ENCODE results near the gene PDCD4. TPM values are rescaled to one million over a fixed set of nuclear protein-coding genes. Genes with fewer than 3 reads are reported as not detected.

PDCD4 gene
- polyA plus RNA-seq, 1 of the 3 experiments (the other 2 are of a cell fraction): 23.3 TPM

- TF ChIP-seq MAX (IDR thresholded peaks at IDR 0.05; ENCODE audit: low read depth) (no peak), IRF3 (IDR thresholded peaks at IDR 0.05; ENCODE audit: low read depth, low read length) (no peak), SMC3 (IDR thresholded peaks at IDR 0.05; ENCODE audit: low read depth, low read length) (no peak), FOSL2 (IDR thresholded peaks at IDR 0.05; ENCODE audit: borderline replicate concordance, low read depth) (no peak), RAD21 (IDR thresholded peaks at IDR 0.05; ENCODE audit: low read length) (no peak), TCF12 (IDR thresholded peaks at IDR 0.05) (no peak), CTCF (IDR thresholded peaks at IDR 0.05) (no peak), USF1 (IDR thresholded peaks at IDR 0.05; ENCODE audit: borderline replicate concordance, low read depth) (no peak)
Observed at GRCh38 chr10:110833941-110834628, 37.6 kb upstream of the PDCD4 start.

GRCh38 chr10:110834629-110835301 lies 37.0 kb upstream of the PDCD4 start:
- no peaks in the 10 kb centered on the region for H3F3A ChIP-seq (replicated peaks; ENCODE audit: insufficient read depth)
- H2AFZ ChIP-seq (ENCODE audit: low read depth): no peak overlapping the region
- POLR2A ChIA-PET: interaction anchor here (1.3 kb wide), 1 partner anchor 23 kb away, joined by 3 read pairs; no protein-coding TSS in a partner anchor
- H3K9me3 ChIP-seq: no peaks in the 10 kb centered on the region
- H4K20me1 ChIP-seq (ENCODE audit: insufficient read depth): no peaks in the 10 kb centered on the region
- peaks cover 0 to 39% of the 10 kb centered on the region in 2 experiments; a peak in 2 of 4 replicates for H3K4me1 ChIP-seq (ENCODE audit: control insufficient read depth in 1 of 2, insufficient read depth in 2 of 2, low read depth in 1 of 2, low read length in 1 of 2)
- no peaks in the 10 kb centered on the region for H3K36me3 ChIP-seq (replicated peaks in 1 of 2; ENCODE audit: control insufficient read depth in 1 of 2, insufficient read depth in 2 of 2, low read length in 1 of 2)
- no peaks in the 10 kb centered on the region for H3K79me2 ChIP-seq (ENCODE audit: insufficient read depth)
- H3K9me2 ChIP-seq: no peaks in the 10 kb centered on the region
- H3K4me2 ChIP-seq: no peak overlapping the region
- H3K9ac ChIP-seq: no peak overlapping the region
- peak overlapping the region in 1 of 2 experiments; percentile 55; a peak in 1 of 4 replicates for H3K27ac ChIP-seq (ENCODE audit: low read depth in 2 of 2, low read length in 1 of 2)
- H3K27me3 ChIP-seq (ENCODE audit: insufficient read depth): no peaks in the 10 kb centered on the region
- 72% methylated on average over 6 of the region's 6 CpGs for WGBS (ENCODE audit: low lambda C conversion rate)
- H3K4me3 ChIP-seq (ENCODE audit: low read depth in 2 of 2, low read length in 1 of 2): no peak overlapping the region
- CTCF ChIA-PET: interaction anchor here (1.7 kb wide), 1 partner anchor 59 kb away, joined by 4 read pairs; no protein-coding TSS in a partner anchor
- no peak for DNase-seq
- no peak for TF ChIP-seq NRF1 (IDR thresholded peaks at IDR 0.05; ENCODE audit: low read depth, low read length)
- no peak for TF ChIP-seq IRF3 (IDR thresholded peaks at IDR 0.05; ENCODE audit: low read depth, low read length)
- no peak for TF ChIP-seq FOXM1 (IDR thresholded peaks at IDR 0.05; ENCODE audit: low read depth)
- no peak for TF ChIP-seq RCOR1 (IDR thresholded peaks at IDR 0.05; ENCODE audit: low read length)
- TF ChIP-seq MAX (IDR thresholded peaks at IDR 0.05; ENCODE audit: low read depth): no peak
- no peak for TF ChIP-seq RFX5 (IDR thresholded peaks at IDR 0.05; ENCODE audit: low read length)
- no peak for TF ChIP-seq RAD21 (IDR thresholded peaks at IDR 0.05; ENCODE audit: low read length)
- no peak for TF ChIP-seq SIN3A (IDR thresholded peaks at IDR 0.05; ENCODE audit: borderline replicate concordance, low read depth, low read length)
- no peak for TF ChIP-seq ELF1 (IDR thresholded peaks at IDR 0.05)
- TF ChIP-seq EP300 (IDR thresholded peaks at IDR 0.05; ENCODE audit: borderline replicate concordance in 1 of 2, low read depth in 1 of 2, low read length in 1 of 2): no peak
- TF ChIP-seq SMC3 (IDR thresholded peaks at IDR 0.05; ENCODE audit: low read depth, low read length): no peak
- no peak for TF ChIP-seq EZH2phosphoT487 (IDR thresholded peaks at IDR 0.05; ENCODE audit: borderline replicate concordance, low read depth)
- TF ChIP-seq RXRA (IDR thresholded peaks at IDR 0.05; ENCODE audit: borderline replicate concordance, low read depth): no peak
- no peak for TF ChIP-seq MEF2A (IDR thresholded peaks at IDR 0.05; ENCODE audit: borderline replicate concordance, low read depth)
- TF ChIP-seq USF1 (IDR thresholded peaks at IDR 0.05; ENCODE audit: borderline replicate concordance, low read depth): no peak

More at GRCh38 chr10:110833941-110834628, 37.6 kb upstream of the PDCD4 start:
- no peaks in the 10 kb centered on the region for H3F3A ChIP-seq (replicated peaks; ENCODE audit: insufficient read depth)
- no peaks in the 10 kb centered on the region for H3K79me2 ChIP-seq (ENCODE audit: insufficient read depth)
- H3K27me3 ChIP-seq (ENCODE audit: insufficient read depth): no peaks in the 10 kb centered on the region
- ChIA-PET POLR2A (no interaction called here), CTCF (interaction anchor here (1.1 kb wide), 1 partner anchor 448 kb away, joined by 3 read pairs; no protein-coding TSS in a partner anchor)
- H2AFZ ChIP-seq (ENCODE audit: low read depth): no peak overlapping the region
- H3K4me1 ChIP-seq (ENCODE audit: control insufficient read depth in 1 of 2, insufficient read depth in 2 of 2, low read depth in 1 of 2, low read length in 1 of 2): peaks cover 0 to 34% of the 10 kb centered on the region in 2 experiments; a peak in 2 of 4 replicates
- no peaks in the 10 kb centered on the region for H4K20me1 ChIP-seq (ENCODE audit: insufficient read depth)
- H3K9ac ChIP-seq: no peak overlapping the region
- no peaks in the 10 kb centered on the region for H3K9me2 ChIP-seq
- H3K27ac ChIP-seq (ENCODE audit: low read depth in 2 of 2, low read length in 1 of 2): no peak overlapping the region; a peak in 1 of 4 replicates
- no peak for DNase-seq
- H3K4me2 ChIP-seq: no peak overlapping the region
- 82% methylated on average over 4 of the region's 14 CpGs for WGBS (ENCODE audit: low lambda C conversion rate)
- H3K36me3 ChIP-seq (replicated peaks in 1 of 2; ENCODE audit: control insufficient read depth in 1 of 2, insufficient read depth in 2 of 2, low read length in 1 of 2): no peaks in the 10 kb centered on the region
- H3K9me3 ChIP-seq: no peaks in the 10 kb centered on the region
- no peak overlapping the region for H3K4me3 ChIP-seq (ENCODE audit: low read depth in 2 of 2, low read length in 1 of 2)

All from SK-N-SH (cell line).